Epithelial cell of esophagus (primary cell): Measurements from ENCODE around the gene RSRC1.
A peak's percentile ranks its signal among the peaks of the same experiment; 100 is the strongest.
"Not testable (repeated sequence)": the region's sequence is repeated elsewhere in the genome, so short reads cannot be mapped to it uniquely, and the experiment has no call there.

Experiments
- DNase-seq: peaks from one replicate; pipeline ENCODE4 v3.0.0; 2010; ENCODE audit warnings: low read depth
- H3K4me3 ChIP-seq: 2 replicates; pipeline ENCODE4 v1.5.1; 2011; ENCODE audit warnings: mild to moderate bottlenecking, low read length, control low read depth
- CTCF ChIP-seq: IDR thresholded peaks from 2 replicates; pipeline ENCODE4 v1.5.1; 2011; ENCODE audit warnings: low read depth, mild to moderate bottlenecking, low read length, control low read depth, inconsistent platforms; ENCODE audit not compliant: insufficient read depth; ENCODE audit errors: missing control alignments

The RSRC1 gene

GRCh38 chr3:158535918-158536317 lies 426.0 kb downstream of the RSRC1 start:
- DNase-seq = no peak
- TF ChIP-seq CTCF = no peak
- H3K4me3 ChIP-seq = no peak overlapping the region

GRCh38 chr3:158539414-158540014 lies 429.6 kb downstream of the RSRC1 start:
- peak; percentile 61 for TF ChIP-seq CTCF
- DNase-seq = peak; percentile 55
- no peak overlapping the region for H3K4me3 ChIP-seq

- TF ChIP-seq CTCF = no peak
- DNase-seq = no peak
- no peak overlapping the region for H3K4me3 ChIP-seq
Observed at GRCh38 chr3:158540066-158540465, 430.2 kb downstream of the RSRC1 start.

- DNase-seq = no peak
- TF ChIP-seq CTCF = no peak
- no peak overlapping the region for H3K4me3 ChIP-seq
Observed at GRCh38 chr3:158548691-158549090, 438.8 kb downstream of the RSRC1 start.

- DNase-seq, H3K4me3 ChIP-seq: not testable (repeated sequence)
Observed at GRCh38 chr3:158549938-158550337, 440.0 kb downstream of the RSRC1 start.

- no peak for TF ChIP-seq CTCF
- no peak overlapping the region for H3K4me3 ChIP-seq
- no peak for DNase-seq
Observed at GRCh38 chr3:158552124-158552523, 442.2 kb downstream of the RSRC1 start.

GRCh38 chr3:158559504-158559903 lies 449.6 kb downstream of the RSRC1 start:
- no peak for DNase-seq
- H3K4me3 ChIP-seq = no peak overlapping the region
- no peak for TF ChIP-seq CTCF
